GDM1 (cell line): ENCODE measurements around the gene SLC6A2.

Experiments used
- DNase-seq: peaks from one replicate; lab custom pipeline; 2025; lab: John Stamatoyannopoulos, UW

SLC6A2 gene

GRCh38 chr16:55647798-55648197 is 8.0 kb upstream of the SLC6A2 start:
- DNase-seq, result no peak

GRCh38 chr16:55651841-55652824 is 3.7 kb upstream of the SLC6A2 start:
- DNase-seq, result no peak

GRCh38 chr16:55653106-55653505 is 2.7 kb upstream of the SLC6A2 start:
- DNase-seq, result no peak

GRCh38 chr16:55655381-55655896 is 349 bp upstream of the SLC6A2 start:
- DNase-seq, result no peak

- no peak for DNase-seq
Measured at GRCh38 chr16:55656691-55657092, 904 bp downstream of the SLC6A2 start.

- DNase-seq, result no peak
Measured at GRCh38 chr16:55657616-55658015, 1.8 kb downstream of the SLC6A2 start.

- no peak for DNase-seq
Measured at GRCh38 chr16:55658898-55659420, 3.2 kb downstream of the SLC6A2 start.

GRCh38 chr16:55660026-55660425 is 4.2 kb downstream of the SLC6A2 start:
- DNase-seq, result no peak

GRCh38 chr16:55660828-55661227 is 5.0 kb downstream of the SLC6A2 start:
- DNase-seq, result no peak

- no peak for DNase-seq
Measured at GRCh38 chr16:55661941-55662643, 6.3 kb downstream of the SLC6A2 start.

- no peak for DNase-seq
Measured at GRCh38 chr16:55662644-55663031, 6.8 kb downstream of the SLC6A2 start.

GRCh38 chr16:55663225-55663624 is 7.4 kb downstream of the SLC6A2 start:
- no peak for DNase-seq

- no peak for DNase-seq
Measured at GRCh38 chr16:55663765-55664677, 8.2 kb downstream of the SLC6A2 start.

GRCh38 chr16:55664786-55665407 is 9.1 kb downstream of the SLC6A2 start:
- DNase-seq, result no peak

- DNase-seq, result no peak
Measured at GRCh38 chr16:55665511-55665910, 9.7 kb downstream of the SLC6A2 start.

GRCh38 chr16:55666012-55666411 is 10.2 kb downstream of the SLC6A2 start:
- no peak for DNase-seq

GRCh38 chr16:55667753-55668152 is 12.0 kb downstream of the SLC6A2 start:
- no peak for DNase-seq

GRCh38 chr16:55668340-55669281 is 12.8 kb downstream of the SLC6A2 start:
- no peak for DNase-seq

- no peak for DNase-seq
Measured at GRCh38 chr16:55671206-55671973, 15.6 kb downstream of the SLC6A2 start.
